ENCODE measurements around the gene CCDC102A.
A peak's percentile ranks its signal among the peaks of the same experiment; 100 is the strongest.

The CCDC102A gene

GRCh38 chr16:57510016-57510871, 26.1 kb downstream of the CCDC102A start:
- ChIA-PET POLR2A (no interaction called here), CTCF (interaction anchor here (0.5 to 3.4 kb wide), 6 partner anchors 8 to 342 kb away, joined by 4 to 16 read pairs (median 6); partner anchors contain the start of gene POLR2C)
- Histone ChIP-seq H3K4me1 (ENCODE audit: control insufficient read depth, insufficient read depth, low read length) (peaks cover 2% of the 10 kb centered on the region; the same call in 1 of the 2 replicates), H3K4me3 (ENCODE audit: low read depth, low read length) (no peak overlapping the region), H3K27ac (ENCODE audit: extremely low read depth, low read depth, low read length) (no peak overlapping the region), H3K9me3 (ENCODE audit: control insufficient read depth, insufficient read depth, low read depth, low read length) (no peaks in the 10 kb centered on the region), H3K36me3 (ENCODE audit: control insufficient read depth in 2 of 2, insufficient read depth in 1 of 2, low read length in 2 of 2) (peaks cover 0 to 3% of the 10 kb centered on the region in 2 experiments; a peak in 2 of 3 replicates)
- TF ChIP-seq ZNF785 (tag by site-specific recombination; IDR thresholded peaks at IDR 0.05) (no peak), PRDM4 (tag by site-specific recombination; IDR thresholded peaks at IDR 0.05) (no peak), ZNF843 (tag by site-specific recombination; IDR thresholded peaks at IDR 0.05) (no peak), KLF1 (tag by site-specific recombination; IDR thresholded peaks at IDR 0.05) (no peak), PBX3 (CRISPR knock-in tag; IDR thresholded peaks at IDR 0.05) (no peak), ZFP69B (tag by site-specific recombination; IDR thresholded peaks at IDR 0.05) (no peak), ZNF530 (tag by site-specific recombination; IDR thresholded peaks at IDR 0.05; ENCODE audit: low read depth) (no peak)

GRCh38 chr16:57509231-57509923, 27.0 kb downstream of the CCDC102A start:
- ChIA-PET POLR2A (no interaction called here), CTCF (interaction anchor here (1.2 to 3.4 kb wide), 3 partner anchors 9 to 47 kb away, joined by 4 to 16 read pairs (median 6); partner anchors contain the start of gene POLR2C)
- Histone ChIP-seq H3K9me3 (ENCODE audit: control insufficient read depth, insufficient read depth, low read depth, low read length) (no peaks in the 10 kb centered on the region), H3K4me3 (ENCODE audit: low read depth, low read length) (no peak overlapping the region), H3K4me1 (ENCODE audit: control insufficient read depth, insufficient read depth, low read length) (peaks cover 2% of the 10 kb centered on the region; the same call in 1 of the 2 replicates), H3K27ac (ENCODE audit: extremely low read depth, low read depth, low read length) (no peak overlapping the region), H3K36me3 (ENCODE audit: control insufficient read depth in 2 of 2, insufficient read depth in 1 of 2, low read length in 2 of 2) (peaks cover 0 to 3% of the 10 kb centered on the region in 2 experiments; a peak in 2 of 3 replicates)
- TF ChIP-seq HOXD13 (CRISPR knock-in tag; IDR thresholded peaks at IDR 0.05; ENCODE audit: borderline replicate concordance) (no peak), ZSCAN18 (tag by site-specific recombination; IDR thresholded peaks at IDR 0.05) (no peak), ZNF19 (tag by site-specific recombination; IDR thresholded peaks at IDR 0.05; ENCODE audit: low read depth) (no peak), ZNF239 (tag by site-specific recombination; IDR thresholded peaks at IDR 0.05) (no peak), ZNF658 (tag by site-specific recombination; IDR thresholded peaks at IDR 0.05) (no peak), ZNF549 (tag by site-specific recombination; IDR thresholded peaks at IDR 0.05) (no peak), ZNF704 (tag by site-specific recombination; IDR thresholded peaks at IDR 0.05) (no peak), ZNF280C (tag by site-specific recombination; IDR thresholded peaks at IDR 0.05) (no peak), ZNF692 (tag by site-specific recombination; IDR thresholded peaks at IDR 0.05) (no peak), GLIS1 (tag by site-specific recombination; IDR thresholded peaks at IDR 0.05) (0 out of 2 replicates have a peak, but pooled peaks have one; percentile 6), ZNF843 (tag by site-specific recombination; IDR thresholded peaks at IDR 0.05) (no peak), ZNF768 (tag by site-specific recombination; IDR thresholded peaks at IDR 0.05) (no peak), ZIC2 (tag by site-specific recombination; IDR thresholded peaks at IDR 0.05) (peak; percentile 60)

All from HEK293 (cell line).